Brain microvascular endothelial cell (primary cell): ENCODE data around the gene SERPINE1.
"Not testable (repeated sequence)": the region's sequence is repeated elsewhere in the genome, so short reads cannot be mapped to it uniquely, and the experiment has no call there.

Source experiments
- DNase-seq: peaks from one replicate; pipeline ENCODE4 v3.0.0-alpha.2; 2020
- H3K27ac ChIP-seq: fragments of 250-450 bp; sonication (Bioruptor Pico); 2 replicates; pipeline ENCODE4 v1.5.1; 2020; ENCODE audit warnings: mild to moderate bottlenecking, moderate library complexity
- H3K27me3 ChIP-seq: fragments of 250-450 bp; sonication (Bioruptor Pico); replicated peaks from 2 replicates; pipeline ENCODE4 v1.5.1; 2020; ENCODE audit warnings: mild to moderate bottlenecking
- H3K36me3 ChIP-seq: fragments of 250-450 bp; sonication (Bioruptor Pico); replicated peaks from 2 replicates; pipeline ENCODE4 v1.5.1; 2020; ENCODE audit warnings: mild to moderate bottlenecking
- H3K4me3 ChIP-seq: 2 replicates; pipeline ENCODE4 v1.5.1; 2011; ENCODE audit warnings: low read depth, mild to moderate bottlenecking, control low read depth, low read length, moderate library complexity
- in situ Hi-C: cut with HindIII; loops from 2 replicates; pipeline ENCODE4 v1.10.0; 2017; ENCODE audit warnings: low sequenced_read_pairs, low pct_ligation_motif_present
- TF ChIP-seq, protein P1 (sequence below): IDR thresholded peaks from 2 replicates; pipeline ENCODE4 v1.5.1; 2011; ENCODE audit warnings: low read depth, mild to moderate bottlenecking, moderate library complexity, low read length, control low read depth, inconsistent platforms; ENCODE audit errors: missing control alignments

The SERPINE1 gene

DNA sequence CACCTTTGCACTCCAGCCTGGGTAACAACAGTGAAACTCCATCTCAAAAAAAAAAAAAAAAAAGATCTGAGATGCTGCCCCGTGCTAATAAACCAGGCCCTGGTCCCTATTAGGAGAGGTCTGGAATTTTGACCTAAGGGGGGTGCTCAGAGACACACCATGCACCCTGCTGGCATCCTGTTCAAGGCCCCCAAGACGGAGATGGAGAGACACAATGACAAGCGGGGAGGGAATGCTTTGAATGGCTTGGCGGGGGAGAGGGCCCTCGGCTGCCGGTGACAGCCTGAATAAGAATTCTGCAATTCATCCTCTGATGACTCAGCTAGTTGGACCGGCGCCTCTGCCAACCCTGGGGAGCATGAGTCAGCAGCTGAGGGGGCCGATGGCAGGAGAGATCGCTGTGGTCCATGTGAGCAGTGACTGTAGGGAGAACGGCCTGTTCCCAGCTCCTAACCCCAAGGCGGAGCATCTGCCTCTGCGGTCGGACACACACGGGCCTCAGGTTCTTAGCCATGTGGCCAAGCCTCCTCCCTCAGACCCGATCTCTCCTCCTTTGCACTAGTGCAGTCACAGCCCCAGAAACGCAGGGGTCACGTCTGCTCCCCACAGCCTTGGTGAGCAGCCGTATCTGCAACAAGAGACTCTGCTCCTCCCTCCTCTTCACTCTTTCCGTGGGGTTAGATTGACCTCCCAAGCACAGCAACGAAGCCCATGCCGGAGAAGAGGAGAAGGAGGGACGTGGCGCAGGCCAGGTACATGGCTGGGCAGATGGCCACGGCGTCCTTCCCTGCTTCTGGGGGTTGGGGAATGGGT is 26.7 kb upstream of the SERPINE1 start:
- peak; percentile 100 for DNase-seq
- Histone ChIP-seq H3K4me3 (peak overlapping the region; percentile 22), H3K27me3 (no peaks in the 10 kb centered on the region), H3K27ac (peak overlapping the region; percentile 89), H3K36me3 (no peaks in the 10 kb centered on the region)
- TF ChIP-seq, protein P1, sequence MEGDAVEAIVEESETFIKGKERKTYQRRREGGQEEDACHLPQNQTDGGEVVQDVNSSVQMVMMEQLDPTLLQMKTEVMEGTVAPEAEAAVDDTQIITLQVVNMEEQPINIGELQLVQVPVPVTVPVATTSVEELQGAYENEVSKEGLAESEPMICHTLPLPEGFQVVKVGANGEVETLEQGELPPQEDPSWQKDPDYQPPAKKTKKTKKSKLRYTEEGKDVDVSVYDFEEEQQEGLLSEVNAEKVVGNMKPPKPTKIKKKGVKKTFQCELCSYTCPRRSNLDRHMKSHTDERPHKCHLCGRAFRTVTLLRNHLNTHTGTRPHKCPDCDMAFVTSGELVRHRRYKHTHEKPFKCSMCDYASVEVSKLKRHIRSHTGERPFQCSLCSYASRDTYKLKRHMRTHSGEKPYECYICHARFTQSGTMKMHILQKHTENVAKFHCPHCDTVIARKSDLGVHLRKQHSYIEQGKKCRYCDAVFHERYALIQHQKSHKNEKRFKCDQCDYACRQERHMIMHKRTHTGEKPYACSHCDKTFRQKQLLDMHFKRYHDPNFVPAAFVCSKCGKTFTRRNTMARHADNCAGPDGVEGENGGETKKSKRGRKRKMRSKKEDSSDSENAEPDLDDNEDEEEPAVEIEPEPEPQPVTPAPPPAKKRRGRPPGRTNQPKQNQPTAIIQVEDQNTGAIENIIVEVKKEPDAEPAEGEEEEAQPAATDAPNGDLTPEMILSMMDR = no peak
- in situ Hi-C loops = no loop called here

DNA sequence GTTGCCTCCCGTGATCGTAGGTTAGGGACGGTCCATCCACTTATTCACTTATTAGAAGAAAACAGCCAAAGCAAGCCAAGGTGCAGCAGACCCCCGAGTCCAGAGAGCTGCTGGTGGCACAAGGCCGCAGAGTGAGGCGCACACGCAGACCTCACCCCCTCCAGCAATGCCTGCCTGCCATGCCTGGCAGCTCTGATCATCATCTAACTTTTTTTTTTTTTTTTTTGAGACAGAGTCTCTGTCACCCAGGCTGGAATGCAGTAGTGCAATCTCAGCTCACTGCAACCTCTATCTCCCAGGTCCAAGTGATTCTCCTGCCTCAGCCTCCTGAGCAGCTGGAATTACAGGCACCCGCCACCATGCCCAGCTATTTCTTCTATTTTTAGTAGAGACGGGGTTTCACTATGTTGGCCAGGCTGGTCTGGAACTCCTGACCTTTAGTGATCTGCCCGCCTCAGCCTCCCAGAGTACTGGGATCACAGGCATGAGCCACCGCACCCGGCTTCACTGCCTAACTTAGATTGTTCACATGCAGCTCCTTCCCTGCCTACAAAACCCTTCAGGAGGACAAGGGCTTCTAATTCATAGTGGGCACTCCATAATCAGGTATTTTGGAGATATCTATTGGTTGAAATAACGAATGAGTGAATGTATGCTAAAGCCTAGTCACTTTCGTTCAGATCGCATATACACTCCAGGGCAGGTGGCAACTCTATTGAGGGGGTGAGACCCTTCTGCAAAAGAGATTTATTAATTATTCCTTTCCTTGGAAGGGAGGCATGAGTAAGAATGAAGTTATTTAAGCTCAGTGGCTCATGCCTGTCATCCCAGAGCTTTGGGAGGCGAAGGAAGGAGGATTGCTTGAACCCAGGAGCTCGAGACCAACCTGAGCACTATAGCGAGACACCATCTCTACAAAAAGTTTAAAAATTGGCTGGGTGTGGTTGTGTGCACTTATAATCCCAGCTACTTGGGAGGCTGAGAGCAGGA is 25.8 kb upstream of the SERPINE1 start:
- Histone ChIP-seq H3K27ac (peak overlapping the region; percentile 89), H3K4me3 (peak overlapping the region; percentile 22), H3K27me3 (no peaks in the 10 kb centered on the region), H3K36me3 (no peaks in the 10 kb centered on the region)
- in situ Hi-C loops = no loop called here
- TF ChIP-seq, protein P1 = no peak
- no peak for DNase-seq

DNA sequence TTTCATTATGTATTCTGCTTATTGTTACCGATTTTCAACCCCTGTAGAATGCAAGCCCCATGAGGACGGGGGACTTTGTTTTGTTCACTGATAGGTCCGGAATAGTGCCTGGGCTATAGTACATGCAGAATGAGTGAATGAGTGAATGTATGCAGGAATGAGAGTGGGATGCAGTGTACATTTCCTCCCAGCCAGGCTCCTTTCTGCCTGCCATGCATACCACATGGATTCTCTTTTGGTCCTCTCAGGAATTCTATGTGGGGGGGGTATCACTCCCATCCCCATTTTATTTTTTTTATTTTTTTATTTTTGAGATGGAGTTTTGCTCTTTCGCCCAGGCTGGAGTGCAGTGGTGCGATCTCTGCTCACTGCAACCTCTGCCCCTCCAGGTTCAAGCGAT is 24.9 kb upstream of the SERPINE1 start:
- Histone ChIP-seq H3K4me3 (no peak overlapping the region), H3K27me3 (no peaks in the 10 kb centered on the region), H3K27ac (peak overlapping the region; percentile 89), H3K36me3 (no peaks in the 10 kb centered on the region)
- in situ Hi-C loops = no loop called here
- TF ChIP-seq, protein P1 = no peak
- no peak for DNase-seq

DNA sequence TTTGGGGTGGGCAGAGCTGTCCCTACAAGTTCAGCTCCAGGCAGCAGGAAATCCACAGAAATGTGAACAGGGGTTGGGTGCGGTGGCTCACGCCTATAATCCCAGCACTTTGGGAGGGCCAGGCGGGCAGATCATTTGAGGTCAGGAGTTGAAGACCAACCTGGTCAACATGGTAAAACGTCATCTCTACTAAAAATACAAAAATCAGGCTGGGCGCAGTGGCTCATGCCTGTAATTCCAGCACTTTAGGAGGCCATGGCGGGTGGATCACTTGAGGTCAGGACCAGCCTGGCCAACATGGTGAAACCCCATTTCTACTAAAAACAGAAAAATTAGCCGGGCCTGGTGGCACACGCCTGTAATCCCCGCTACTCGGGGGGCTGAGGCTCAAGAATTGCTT is 23.2 kb upstream of the SERPINE1 start:
- in situ Hi-C loops, H3K36me3 ChIP-seq, DNase-seq, H3K4me3 ChIP-seq, H3K27me3 ChIP-seq: not testable (repeated sequence)
- H3K27ac ChIP-seq = peak overlapping the region; percentile 5

DNA sequence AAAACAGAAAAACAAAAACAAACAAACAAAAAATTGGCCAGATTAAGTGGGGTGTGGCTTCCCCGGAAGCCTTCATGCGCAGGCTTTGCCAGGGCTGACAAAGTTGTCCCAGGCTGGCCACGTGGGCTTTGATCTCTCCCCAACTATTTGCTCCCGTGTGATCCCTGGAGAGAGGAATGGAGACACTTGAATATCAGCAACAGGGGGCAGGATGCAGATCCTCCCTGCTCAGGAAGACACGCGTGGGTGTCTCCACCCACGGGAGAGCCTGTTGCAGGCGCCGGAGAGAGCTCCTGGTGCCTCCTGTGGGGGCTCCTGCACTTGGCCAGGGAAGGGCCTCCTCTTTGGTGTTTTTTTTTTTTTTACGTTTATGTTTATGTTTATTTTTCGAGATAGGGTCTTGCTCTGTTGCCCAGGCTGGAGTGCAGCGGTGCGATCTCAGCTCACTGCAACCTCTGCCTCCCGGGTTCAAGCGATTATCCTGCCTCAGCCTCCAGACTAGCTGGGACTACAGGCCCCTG is 22.7 kb upstream of the SERPINE1 start:
- in situ Hi-C loops = no loop called here
- no peak overlapping the region for H3K4me3 ChIP-seq
- no peak for DNase-seq
- peak overlapping the region; percentile 5 for H3K27ac ChIP-seq
- TF ChIP-seq, protein P1 = no peak
- no peaks in the 10 kb centered on the region for H3K36me3 ChIP-seq
- H3K27me3 ChIP-seq = no peaks in the 10 kb centered on the region

DNA sequence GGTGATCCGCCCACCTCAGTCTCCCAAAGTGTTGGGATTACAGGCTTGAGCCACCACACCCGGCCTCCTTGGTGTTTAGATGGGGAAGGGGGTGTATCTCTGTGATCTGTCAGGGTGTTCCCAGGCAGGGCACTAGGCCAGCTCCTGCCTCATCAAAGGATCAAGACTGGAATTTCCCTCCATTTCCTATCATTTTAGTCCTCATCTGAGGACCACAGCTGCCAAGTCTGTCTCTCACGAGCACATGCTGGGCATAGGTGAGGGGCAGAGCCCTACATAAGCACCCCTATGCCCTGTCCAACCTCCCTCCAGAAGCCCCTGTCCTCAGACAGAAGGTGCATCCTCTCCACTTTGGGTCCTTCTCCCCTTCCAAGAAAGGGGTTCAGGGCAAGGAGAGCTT is 22.1 kb upstream of the SERPINE1 start:
- no peak overlapping the region for H3K4me3 ChIP-seq
- no peaks in the 10 kb centered on the region for H3K36me3 ChIP-seq
- in situ Hi-C loops = no loop called here
- no peak for DNase-seq
- TF ChIP-seq, protein P1 = no peak
- no peaks in the 10 kb centered on the region for H3K27me3 ChIP-seq
- H3K27ac ChIP-seq = no peak overlapping the region

DNA sequence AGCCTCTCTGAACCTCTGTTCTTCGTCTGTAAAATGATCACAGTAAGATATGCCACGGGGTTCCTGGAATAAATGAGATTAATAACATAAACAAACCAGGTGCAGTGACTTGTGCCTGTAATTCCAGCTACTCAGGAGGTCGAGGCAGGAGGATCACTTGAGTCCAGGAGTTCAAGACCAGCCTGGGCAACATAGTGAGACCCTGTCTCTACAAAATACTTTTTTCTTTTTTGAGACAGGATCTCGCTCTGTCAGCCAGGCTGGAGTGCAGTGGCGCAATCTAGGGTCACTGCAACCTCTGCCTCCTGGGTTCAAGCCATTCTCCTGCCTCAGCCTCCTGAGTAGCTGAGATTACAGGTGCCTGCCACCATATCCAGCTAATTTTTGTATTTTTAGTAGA is 21.7 kb upstream of the SERPINE1 start:
- DNase-seq, H3K36me3 ChIP-seq, H3K4me3 ChIP-seq, H3K27me3 ChIP-seq, H3K27ac ChIP-seq, in situ Hi-C loops: not testable (repeated sequence)
